RKO (cell line): ENCODE results near the gene CYP2W1.

Source experiments
- DNase-seq: peaks from one replicate; pipeline ENCODE4 v3.0.0-alpha.2; 2016; ENCODE audit warnings: low spot score

The CYP2W1 gene

GRCh38 chr7:966291-967069, 16.5 kb upstream of the CYP2W1 start:
- DNase-seq = no peak

GRCh38 chr7:967361-968082, 15.5 kb upstream of the CYP2W1 start:
- DNase-seq = no peak

GRCh38 chr7:968205-969105, 14.5 kb upstream of the CYP2W1 start:
- no peak for DNase-seq

GRCh38 chr7:969403-969802, 13.6 kb upstream of the CYP2W1 start:
- DNase-seq = no peak

- no peak for DNase-seq
These were observed 12.2 kb upstream of the CYP2W1 start for GRCh38 chr7:970744-971143.

- DNase-seq = no peak
These were observed 10.9 kb upstream of the CYP2W1 start for GRCh38 chr7:972110-972509.

- DNase-seq = no peak
These were observed 10.2 kb upstream of the CYP2W1 start for GRCh38 chr7:972676-973309.

GRCh38 chr7:973312-973711, 9.7 kb upstream of the CYP2W1 start:
- no peak for DNase-seq

- DNase-seq = peak; percentile 27
These were observed 8.8 kb upstream of the CYP2W1 start for GRCh38 chr7:974172-974571.

- peak; percentile 88 for DNase-seq
These were observed 7.9 kb upstream of the CYP2W1 start, which contains the start of gene COX19 for GRCh38 chr7:974820-975681. Gene COX19 (minus strand): TSS chr7:975549. CDS start chr7:975509, 40 bp downstream.

- DNase-seq = no peak
These were observed 7.1 kb upstream of the CYP2W1 start for GRCh38 chr7:975702-976473.

GRCh38 chr7:976901-977325, 6.1 kb upstream of the CYP2W1 start:
- no peak for DNase-seq

GRCh38 chr7:977326-978048, 5.5 kb upstream of the CYP2W1 start:
- no peak for DNase-seq

GRCh38 chr7:978049-978346, 5.0 kb upstream of the CYP2W1 start:
- no peak for DNase-seq

- DNase-seq = no peak
These were observed 4.4 kb upstream of the CYP2W1 start for GRCh38 chr7:978416-979091.

- DNase-seq = no peak
These were observed 3.8 kb upstream of the CYP2W1 start for GRCh38 chr7:979151-979550.

GRCh38 chr7:979886-980571, 3.0 kb upstream of the CYP2W1 start:
- DNase-seq = no peak

- no peak for DNase-seq
These were observed 1.0 kb upstream of the CYP2W1 start for GRCh38 chr7:981793-982510.
